Lower leg skin (tissue), 3 donors: ENCODE results near the gene GIMAP6.

ENCODE experiments used
- CTCF ChIP-seq, 3 donors: fragments of 450-650 bp; IDR thresholded peaks; one replicate each; pipeline ENCODE4 v1.5.1; 2016; ENCODE audit warnings: antibody characterized with exemption in 3 of 3, mild to moderate bottlenecking in 3 of 3, moderate library complexity in 2 of 3
- POLR2A ChIP-seq, 2 donors: fragments of 450-650 bp; IDR thresholded peaks; one replicate each; pipeline ENCODE4 v1.6.1; 2016 to 2017; ENCODE audit warnings: antibody characterized with exemption in 2 of 2, mild to moderate bottlenecking in 1 of 2, moderate library complexity in 1 of 2

GRCh38 chr7:150612925-150613324, 19.3 kb downstream of the GIMAP6 start:
- no peak for TF ChIP-seq CTCF (IDR thresholded peaks at IDR 0.05)
- no peak for TF ChIP-seq POLR2A (IDR thresholded peaks at IDR 0.05)
